Stimulated activated naive B cell treated with anti-CD40 and anti-IgM and Interleukin-4, amounts not matched to agents 10 μg/mL and 1 μg/mL and 100 μg/mL, for 72 hours (primary cell): ENCODE results near the gene TH.

ENCODE experiments used
- ATAC-seq, 2 donors: fragments of 150-1000 bp; cut with Tn5 transposase; replicated peaks; 2 replicates each; pipeline ENCODE4 v1.10.0; 2021; ENCODE audit warnings: moderate library complexity in 1 of 2
- DNase-seq: peaks from one replicate; pipeline ENCODE4 v3.0.0; 2021
- H3K27ac Mint-ChIP-seq: one replicate; pipeline ENCODE4 v1.8.0; 2022; ENCODE audit warnings: mild to moderate bottlenecking, mixed read lengths
- H3K27me3 Mint-ChIP-seq, 2 donors: one replicate each; pipeline ENCODE4 v1.8.0; 2022; ENCODE audit warnings: mixed read lengths in 2 of 2
- H3K36me3 Mint-ChIP-seq, 2 donors: one replicate each; pipeline ENCODE4 v1.8.0; 2022; ENCODE audit warnings: mixed read lengths in 2 of 2, mild to moderate bottlenecking in 1 of 2
- H3K4me1 Mint-ChIP-seq, 2 donors: one replicate each; pipeline ENCODE4 v1.8.0; 2022; ENCODE audit warnings: mixed read lengths in 2 of 2, mild to moderate bottlenecking in 1 of 2
- H3K4me3 Mint-ChIP-seq, 2 donors: one replicate each; pipeline ENCODE4 v1.8.0; 2022; ENCODE audit warnings: mild to moderate bottlenecking in 2 of 2, mixed read lengths in 2 of 2, moderate library complexity in 1 of 2
- H3K9me3 Mint-ChIP-seq, 2 donors: one replicate each; pipeline ENCODE4 v1.8.0; 2022; ENCODE audit warnings: mixed read lengths in 2 of 2, mild to moderate bottlenecking in 1 of 2

Gene TH

GRCh38 chr11:2115308-2115707, 56.3 kb downstream of the TH start:
- Mint-ChIP-seq H3K27me3 (peaks cover 18 to 22% of the 10 kb centered on the region in 2 donors), H3K9me3 (peaks cover 5 to 7% of the 10 kb centered on the region in 2 donors), H3K4me3 (no peak overlapping the region), H3K36me3 (peaks cover 0 to 3% of the 10 kb centered on the region in 2 donors), H3K4me1 (no peaks in the 10 kb centered on the region), H3K27ac (no peak overlapping the region)
- no peak for DNase-seq
- ATAC-seq: no peak

- H3K9me3 Mint-ChIP-seq: peaks cover 5 to 7% of the 10 kb centered on the region in 2 donors
- H3K4me3 Mint-ChIP-seq: no peak overlapping the region
- ATAC-seq: no peak
- no peaks in the 10 kb centered on the region for H3K4me1 Mint-ChIP-seq
- H3K27ac Mint-ChIP-seq: no peak overlapping the region
- H3K36me3 Mint-ChIP-seq: peaks cover 0 to 3% of the 10 kb centered on the region in 2 donors
- no peak for DNase-seq
- H3K27me3 Mint-ChIP-seq: peaks cover 13 to 15% of the 10 kb centered on the region in 2 donors
Observed at GRCh38 chr11:2114430-2115241, 57.0 kb downstream of the TH start.
